ENCODE data around the gene CLCN7.

Gene CLCN7

GRCh38 chr16:1446296-1447080 is 28.3 kb downstream of the CLCN7 start:
- Mint-ChIP-seq H3K4me1 (no peaks in the 10 kb centered on the region), H3K27ac (no peak overlapping the region), H3K4me3 (no peak overlapping the region), H3K36me3 (ENCODE audit: low read depth) (peaks cover 2% of the 10 kb centered on the region), H3K9me3 (no peaks in the 10 kb centered on the region), H3K27me3 (ENCODE audit: low read depth) (no peaks in the 10 kb centered on the region)
- TF ChIP-seq CTCF (IDR thresholded peaks at IDR 0.05; ENCODE audit: unreplicated experiment in 3 of 3) = no peak

- no peaks in the 10 kb centered on the region for H3K9me3 Mint-ChIP-seq
- H3K4me3 Mint-ChIP-seq = no peak overlapping the region
- H3K36me3 Mint-ChIP-seq (ENCODE audit: low read depth) = no peaks in the 10 kb centered on the region
- no peak overlapping the region for H3K27ac Mint-ChIP-seq
- TF ChIP-seq CTCF (IDR thresholded peaks at IDR 0.05; ENCODE audit: unreplicated experiment in 3 of 3) = no peak
- no peaks in the 10 kb centered on the region for H3K27me3 Mint-ChIP-seq (ENCODE audit: low read depth)
- H3K4me1 Mint-ChIP-seq = no peaks in the 10 kb centered on the region
Observed at GRCh38 chr16:1445518-1446203, 29.2 kb downstream of the CLCN7 start.

GRCh38 chr16:1444730-1445517 is 29.9 kb downstream of the CLCN7 start:
- Mint-ChIP-seq H3K27ac (no peak overlapping the region), H3K36me3 (ENCODE audit: low read depth) (no peaks in the 10 kb centered on the region)

GRCh38 chr16:1443980-1444729 is 30.7 kb downstream of the CLCN7 start, which contains the start of gene CCDC154:
Gene CCDC154 (minus strand): TSS chr16:1444556. CDS start chr16:1444322, 234 bp downstream.
- Mint-ChIP-seq H3K4me3 (no peak within 1 kb of the TSS), H3K36me3 (ENCODE audit: low read depth) (no peaks in the 10 kb centered on the region), H3K27ac (no peak within 1 kb of the TSS), H3K9me3 (no peaks in the 10 kb centered on the region), H3K27me3 (ENCODE audit: low read depth) (no peaks in the 10 kb centered on the region), H3K4me1 (no peaks in the 10 kb centered on the region)
- TF ChIP-seq CTCF (IDR thresholded peaks at IDR 0.05; ENCODE audit: unreplicated experiment in 3 of 3) = no peak

More at GRCh38 chr16:1444730-1445517, 29.9 kb downstream of the CLCN7 start:
- Mint-ChIP-seq H3K9me3 (no peaks in the 10 kb centered on the region), H3K27me3 (ENCODE audit: low read depth) (no peaks in the 10 kb centered on the region), H3K4me1 (no peaks in the 10 kb centered on the region), H3K4me3 (no peak overlapping the region)
- no peak for TF ChIP-seq CTCF (IDR thresholded peaks at IDR 0.05; ENCODE audit: unreplicated experiment in 3 of 3)

GRCh38 chr16:1443403-1443973 is 31.3 kb downstream of the CLCN7 start:
- H3K9me3 Mint-ChIP-seq = no peaks in the 10 kb centered on the region
- H3K27ac Mint-ChIP-seq = no peak overlapping the region
- TF ChIP-seq CTCF (IDR thresholded peaks at IDR 0.05; ENCODE audit: unreplicated experiment in 3 of 3) = no peak
- no peaks in the 10 kb centered on the region for H3K36me3 Mint-ChIP-seq (ENCODE audit: low read depth)
- H3K4me1 Mint-ChIP-seq = no peaks in the 10 kb centered on the region
- H3K27me3 Mint-ChIP-seq (ENCODE audit: low read depth) = no peaks in the 10 kb centered on the region
- no peak overlapping the region for H3K4me3 Mint-ChIP-seq

Data from nephron (organoid).